Mesendoderm (in vitro differentiated cells): ENCODE results near the gene CDC42EP4.

Experiments
- DNase-seq: peaks from one replicate; pipeline ENCODE4 v3.0.0; 2013
- H2AK5ac ChIP-seq: 2 replicates; pipeline ENCODE4 v1.6.1; 2013; ENCODE audit warnings: low read length, inconsistent platforms
- H2BK120ac ChIP-seq: 2 replicates; pipeline ENCODE4 v1.6.1; 2013; ENCODE audit warnings: low read depth, mild to moderate bottlenecking, low read length, moderate library complexity, mixed read lengths
- H2BK15ac ChIP-seq: replicated peaks from 2 replicates; pipeline ENCODE4 v1.6.1; 2013; ENCODE audit warnings: low read depth, mild to moderate bottlenecking, moderate library complexity
- H2BK5ac ChIP-seq: 2 replicates; pipeline ENCODE4 v1.6.1; 2013; ENCODE audit warnings: low read length, inconsistent platforms
- H3K18ac ChIP-seq: 2 replicates; pipeline ENCODE4 v1.6.1; 2013; ENCODE audit warnings: mild to moderate bottlenecking, low read length, mixed read lengths
- H3K23ac ChIP-seq: one replicate; pipeline ENCODE4 v1.6.1; 2013; ENCODE audit warnings: low read length
- H3K27ac ChIP-seq: 2 replicates; pipeline ENCODE4 v1.5.1; 2013; ENCODE audit warnings: low read depth, mild to moderate bottlenecking, inconsistent platforms, low read length, moderate library complexity
- H3K27me3 ChIP-seq: 2 replicates; pipeline ENCODE4 v1.6.1; 2013; ENCODE audit warnings: low read length, control low read depth, mild to moderate bottlenecking, inconsistent platforms; ENCODE audit not compliant: insufficient read depth, poor library complexity
- H3K36me3 ChIP-seq: 2 replicates; pipeline ENCODE4 v1.6.1; 2013; ENCODE audit warnings: low read length, inconsistent platforms; ENCODE audit not compliant: control insufficient read depth, insufficient read depth
- H3K4ac ChIP-seq: one replicate; pipeline ENCODE4 v1.6.1; 2013; ENCODE audit warnings: low read depth, mild to moderate bottlenecking, low read length, moderate library complexity
- H3K4me1 ChIP-seq: 2 replicates; pipeline ENCODE4 v1.6.1; 2013; ENCODE audit warnings: low read depth, low read length, inconsistent platforms; ENCODE audit not compliant: control insufficient read depth
- H3K4me2 ChIP-seq: 2 replicates; pipeline ENCODE4 v1.6.1; 2013; ENCODE audit warnings: low read length
- H3K4me3 ChIP-seq: 2 replicates; pipeline ENCODE4 v1.5.1; 2013; ENCODE audit warnings: mild to moderate bottlenecking, low read length
- H3K56ac ChIP-seq: one replicate; pipeline ENCODE4 v1.6.1; 2013; ENCODE audit warnings: low read length
- H3K79me1 ChIP-seq: 2 replicates; pipeline ENCODE4 v1.6.1; 2013; ENCODE audit warnings: low read length, inconsistent platforms
- H3K79me2 ChIP-seq: 2 replicates; pipeline ENCODE4 v1.6.1; 2013; ENCODE audit warnings: mild to moderate bottlenecking, low read length; ENCODE audit not compliant: control insufficient read depth, insufficient read depth
- H3K9ac ChIP-seq: 2 replicates; pipeline ENCODE4 v1.6.1; 2013; ENCODE audit warnings: low read length, inconsistent platforms
- H4K5ac ChIP-seq: one replicate; pipeline ENCODE4 v1.6.1; 2013; ENCODE audit warnings: low read length
- H4K8ac ChIP-seq: one replicate; pipeline ENCODE4 v1.6.1; 2013; ENCODE audit warnings: low read depth, mild to moderate bottlenecking, control low read depth, low read length, moderate library complexity
- WGBS: extraction: QIAGEN DNeasy Blood & Tissue Kit; methylation state at CpG from one replicate; pipeline ENCODE4 v1.1.7; 2013; ENCODE audit warnings: low lambda C conversion rate, missing lambda C conversion rate; ENCODE audit not compliant: insufficient coverage; ENCODE audit errors: extremely low coverage; 5-methylcytosine and 5-hydroxymethylcytosine counted together

Gene CDC42EP4

GRCh38 chr17:73291260-73291801 lies 20.5 kb downstream of the CDC42EP4 start:
- H4K8ac ChIP-seq = no peak overlapping the region
- no peaks in the 10 kb centered on the region for H3K36me3 ChIP-seq
- H3K18ac ChIP-seq = no peak overlapping the region
- no peak overlapping the region for H3K4me2 ChIP-seq
- no peak overlapping the region for H2BK120ac ChIP-seq
- no peak overlapping the region for H2AK5ac ChIP-seq
- peak overlapping the region; percentile 47 for H3K56ac ChIP-seq
- no peak overlapping the region for H3K27ac ChIP-seq
- no peaks in the 10 kb centered on the region for H3K27me3 ChIP-seq
- no peak overlapping the region for H3K23ac ChIP-seq
- no peak overlapping the region for H3K4ac ChIP-seq
- H3K79me1 ChIP-seq = peaks cover 45% of the 10 kb centered on the region
- H2BK15ac ChIP-seq = no peak overlapping the region
- no peak overlapping the region for H4K5ac ChIP-seq
- H3K4me3 ChIP-seq = no peak overlapping the region
- H2BK5ac ChIP-seq = no peak overlapping the region
- H3K79me2 ChIP-seq = peaks cover 5% of the 10 kb centered on the region
- H3K4me1 ChIP-seq = peaks cover 2% of the 10 kb centered on the region
- H3K9ac ChIP-seq = no peak overlapping the region
- no peak for DNase-seq
- WGBS = no CpG with 5 or more reads among the region's 8 CpGs

- peak overlapping the region; percentile 47 for H3K56ac ChIP-seq
- peaks cover 2% of the 10 kb centered on the region for H3K4me1 ChIP-seq
- peaks cover 5% of the 10 kb centered on the region for H3K79me2 ChIP-seq
- H3K4me2 ChIP-seq = no peak overlapping the region
- no peak overlapping the region for H4K5ac ChIP-seq
- no peak overlapping the region for H2BK120ac ChIP-seq
- no peak overlapping the region for H2BK15ac ChIP-seq
- H3K9ac ChIP-seq = no peak overlapping the region
- H3K18ac ChIP-seq = no peak overlapping the region
- H3K4ac ChIP-seq = no peak overlapping the region
- H2BK5ac ChIP-seq = no peak overlapping the region
- peaks cover 1% of the 10 kb centered on the region for H3K36me3 ChIP-seq
- peaks cover 44% of the 10 kb centered on the region for H3K79me1 ChIP-seq
- H3K27ac ChIP-seq = no peak overlapping the region
- no peak overlapping the region for H2AK5ac ChIP-seq
- no peak overlapping the region for H4K8ac ChIP-seq
- no peak overlapping the region for H3K23ac ChIP-seq
- DNase-seq = no peak
- H3K4me3 ChIP-seq = no peak overlapping the region
- WGBS = no CpG with 5 or more reads among the region's 16 CpGs
- no peaks in the 10 kb centered on the region for H3K27me3 ChIP-seq
Measured at GRCh38 chr17:73290399-73291259, 21.2 kb downstream of the CDC42EP4 start.

- Histone ChIP-seq H3K4ac (no peak overlapping the region), H3K27ac (no peak overlapping the region), H3K36me3 (peaks cover 1% of the 10 kb centered on the region), H3K4me2 (no peak overlapping the region), H3K18ac (no peak overlapping the region), H4K8ac (no peak overlapping the region), H3K4me1 (peaks cover 2% of the 10 kb centered on the region), H2AK5ac (no peak overlapping the region), H2BK120ac (no peak overlapping the region), H3K79me1 (peaks cover 44% of the 10 kb centered on the region), H2BK15ac (no peak overlapping the region), H3K23ac (no peak overlapping the region), H3K56ac (no peak overlapping the region), H3K27me3 (no peaks in the 10 kb centered on the region), H3K4me3 (no peak overlapping the region), H2BK5ac (no peak overlapping the region), H4K5ac (no peak overlapping the region), H3K9ac (no peak overlapping the region), H3K79me2 (peaks cover 3% of the 10 kb centered on the region)
- DNase-seq = no peak
- no CpG with 5 or more reads among the region's 7 CpGs for WGBS
Measured at GRCh38 chr17:73289549-73290254, 22.1 kb downstream of the CDC42EP4 start.

GRCh38 chr17:73288534-73289302 lies 23.1 kb downstream of the CDC42EP4 start:
- peak overlapping the region; percentile 80 for H3K23ac ChIP-seq
- H2AK5ac ChIP-seq = no peak overlapping the region
- H2BK120ac ChIP-seq = no peak overlapping the region
- no peak overlapping the region for H3K4ac ChIP-seq
- no peak overlapping the region for H3K9ac ChIP-seq
- no peak overlapping the region for H3K4me2 ChIP-seq
- DNase-seq = no peak
- H3K18ac ChIP-seq = no peak overlapping the region
- H3K79me2 ChIP-seq = peaks cover 3% of the 10 kb centered on the region
- no peak overlapping the region for H4K5ac ChIP-seq
- H2BK15ac ChIP-seq = no peak overlapping the region
- H2BK5ac ChIP-seq = no peak overlapping the region
- WGBS = no CpG with 5 or more reads among the region's 19 CpGs
- no peaks in the 10 kb centered on the region for H3K27me3 ChIP-seq
- no peak overlapping the region for H3K56ac ChIP-seq
- peaks cover 2% of the 10 kb centered on the region for H3K4me1 ChIP-seq
- H3K4me3 ChIP-seq = no peak overlapping the region
- H3K27ac ChIP-seq = no peak overlapping the region
- peaks cover 42% of the 10 kb centered on the region for H3K79me1 ChIP-seq
- no peak overlapping the region for H4K8ac ChIP-seq
- peaks cover 1% of the 10 kb centered on the region for H3K36me3 ChIP-seq

GRCh38 chr17:73286863-73287296 lies 24.9 kb downstream of the CDC42EP4 start:
- H3K79me1 ChIP-seq = peaks cover 34% of the 10 kb centered on the region
- peaks cover 1% of the 10 kb centered on the region for H3K36me3 ChIP-seq
- H3K4me1 ChIP-seq = peaks cover 2% of the 10 kb centered on the region
- H3K4me3 ChIP-seq = no peak overlapping the region
- no peak overlapping the region for H3K27ac ChIP-seq
- H4K5ac ChIP-seq = no peak overlapping the region
- H3K23ac ChIP-seq = no peak overlapping the region
- no peak overlapping the region for H2BK120ac ChIP-seq
- no peak overlapping the region for H3K18ac ChIP-seq
- no peak overlapping the region for H2BK15ac ChIP-seq
- H3K9ac ChIP-seq = no peak overlapping the region
- no CpG with 5 or more reads among the region's 8 CpGs for WGBS
- no peak overlapping the region for H3K4me2 ChIP-seq
- H2AK5ac ChIP-seq = no peak overlapping the region
- H4K8ac ChIP-seq = no peak overlapping the region
- H3K27me3 ChIP-seq = no peaks in the 10 kb centered on the region
- peaks cover 3% of the 10 kb centered on the region for H3K79me2 ChIP-seq
- no peak overlapping the region for H2BK5ac ChIP-seq
- no peak for DNase-seq
- H3K56ac ChIP-seq = no peak overlapping the region
- no peak overlapping the region for H3K4ac ChIP-seq
